ENCODE measurements around the gene NANS. TPM values are rescaled to one million over a fixed set of nuclear protein-coding genes. Genes with fewer than 3 reads are reported as not detected.
A peak's percentile ranks its signal among the peaks of the same experiment; 100 is the strongest.

Gene NANS
- polyA plus RNA-seq, 4 donors = 57.0 to 120 (median 75.6) TPM

DNA sequence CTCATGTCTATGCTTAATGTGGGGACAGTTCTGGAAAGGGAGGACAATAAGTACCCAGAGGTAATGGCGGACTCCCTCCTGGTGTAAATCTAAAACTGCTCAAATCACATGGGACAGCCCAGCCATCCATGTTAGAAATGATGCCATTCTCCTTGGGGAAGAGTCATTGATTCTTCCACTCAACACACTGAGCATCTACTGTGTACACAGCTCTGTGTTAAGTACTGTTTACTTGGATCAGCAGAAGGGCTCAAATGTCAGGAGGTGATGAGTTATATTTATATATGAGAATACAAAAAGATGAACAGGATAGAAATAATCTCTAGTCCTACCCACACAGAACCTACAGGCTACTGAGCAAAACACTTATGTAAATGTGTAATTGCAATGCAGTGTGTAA is 31.8 kb upstream of the NANS start:
- FAIRE-seq = no peak
- Histone ChIP-seq H3K9me3 (ENCODE audit: control insufficient read depth in 2 of 2, insufficient read depth in 1 of 2, low read depth in 1 of 2, low read length in 1 of 2) (no peaks in the 10 kb centered on the region), H3K27ac (ENCODE audit: low read depth in 1 of 3, low read length in 2 of 3) (no peak overlapping the region), H3K36me3 (ENCODE audit: control insufficient read depth in 3 of 3, insufficient read depth in 2 of 3, low read depth in 1 of 3, low read length in 3 of 3) (peaks cover 0 to 17% (median 7%) of the 10 kb centered on the region in 3 donors), H3K4me3 (ENCODE audit: low read depth in 1 of 3, low read length in 3 of 3) (no peak overlapping the region), H3K27me3 (ENCODE audit: control insufficient read depth in 3 of 3, insufficient read depth in 3 of 3, low read length in 3 of 3) (no peaks in the 10 kb centered on the region), H3K4me1 (ENCODE audit: control insufficient read depth in 3 of 3, insufficient read depth in 2 of 3, low read depth in 1 of 3, low read length in 2 of 3) (peaks cover 0 to 7% (median 0%) of the 10 kb centered on the region in 3 donors)
- 96 to 100% (median 97%) methylated on average over 1 of the region's 1 CpG for WGBS, 3 donors
- DNase-seq = no peak

DNA sequence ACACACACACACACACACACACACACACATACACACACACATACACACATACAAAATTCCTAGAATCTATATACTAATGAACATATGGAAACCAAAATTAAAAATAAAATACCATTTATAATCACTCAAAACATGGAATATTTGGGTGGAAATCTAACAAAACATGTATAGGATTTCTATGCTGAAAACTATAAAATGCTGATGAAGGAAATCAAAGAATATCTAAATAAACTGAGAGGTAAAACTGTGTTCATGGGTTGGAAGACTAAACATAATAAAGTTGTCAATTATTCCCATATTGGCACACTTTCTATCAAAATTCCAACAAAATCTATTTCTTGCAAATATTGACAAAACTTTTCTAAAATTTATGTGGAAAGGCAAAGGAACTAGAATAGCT is 25.4 kb upstream of the NANS start:
- Histone ChIP-seq H3K4me1 (ENCODE audit: control insufficient read depth in 3 of 3, insufficient read depth in 2 of 3, low read depth in 1 of 3, low read length in 2 of 3) (peaks cover 0 to 2% (median 0%) of the 10 kb centered on the region in 3 donors), H3K9me3 (ENCODE audit: control insufficient read depth in 2 of 2, insufficient read depth in 1 of 2, low read depth in 1 of 2, low read length in 1 of 2) (no peaks in the 10 kb centered on the region), H3K27ac (ENCODE audit: low read depth in 1 of 3, low read length in 2 of 3) (no peak overlapping the region), H3K27me3 (ENCODE audit: control insufficient read depth in 3 of 3, insufficient read depth in 3 of 3, low read length in 3 of 3) (no peaks in the 10 kb centered on the region), H3K4me3 (ENCODE audit: low read depth in 1 of 3, low read length in 3 of 3) (no peak overlapping the region), H3K36me3 (ENCODE audit: control insufficient read depth in 3 of 3, insufficient read depth in 2 of 3, low read depth in 1 of 3, low read length in 3 of 3) (no peaks in the 10 kb centered on the region)
- DNase-seq = no peak
- no peak for FAIRE-seq

DNA sequence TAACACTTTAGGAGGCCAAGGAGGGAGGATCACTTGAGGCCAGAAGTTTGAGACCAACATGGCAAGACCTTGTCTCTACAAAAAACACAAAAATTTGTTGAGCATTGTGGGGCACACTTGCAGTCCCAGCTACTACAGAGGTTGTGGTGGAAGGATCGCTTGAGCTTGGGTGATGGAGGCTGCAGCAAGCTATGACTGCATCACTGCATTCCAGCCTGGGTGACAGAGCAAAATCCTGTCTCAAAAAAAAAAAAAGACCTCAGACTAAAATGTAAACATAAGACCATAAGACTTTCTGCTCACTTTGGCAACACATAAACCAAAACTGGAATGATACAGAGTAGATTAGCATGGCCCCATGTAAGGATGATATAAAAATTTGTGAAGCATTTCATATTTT is 24.6 kb upstream of the NANS start:
- H3K4me1 ChIP-seq (ENCODE audit: control insufficient read depth in 3 of 3, insufficient read depth in 2 of 3, low read depth in 1 of 3, low read length in 2 of 3) = peaks cover 0 to 2% (median 0%) of the 10 kb centered on the region in 3 donors
- FAIRE-seq = no peak
- no peak overlapping the region for H3K4me3 ChIP-seq (ENCODE audit: low read depth in 1 of 3, low read length in 3 of 3)
- no peak for DNase-seq
- H3K36me3 ChIP-seq (ENCODE audit: control insufficient read depth in 3 of 3, insufficient read depth in 2 of 3, low read depth in 1 of 3, low read length in 3 of 3) = no peaks in the 10 kb centered on the region
- H3K27me3 ChIP-seq (ENCODE audit: control insufficient read depth in 3 of 3, insufficient read depth in 3 of 3, low read length in 3 of 3) = no peaks in the 10 kb centered on the region
- no peaks in the 10 kb centered on the region for H3K9me3 ChIP-seq (ENCODE audit: control insufficient read depth in 2 of 2, insufficient read depth in 1 of 2, low read depth in 1 of 2, low read length in 1 of 2)
- 84 to 100% (median 93%) methylated on average over 1 of the region's 1 CpG for WGBS, 3 donors
- H3K27ac ChIP-seq (ENCODE audit: low read depth in 1 of 3, low read length in 2 of 3) = no peak overlapping the region

DNA sequence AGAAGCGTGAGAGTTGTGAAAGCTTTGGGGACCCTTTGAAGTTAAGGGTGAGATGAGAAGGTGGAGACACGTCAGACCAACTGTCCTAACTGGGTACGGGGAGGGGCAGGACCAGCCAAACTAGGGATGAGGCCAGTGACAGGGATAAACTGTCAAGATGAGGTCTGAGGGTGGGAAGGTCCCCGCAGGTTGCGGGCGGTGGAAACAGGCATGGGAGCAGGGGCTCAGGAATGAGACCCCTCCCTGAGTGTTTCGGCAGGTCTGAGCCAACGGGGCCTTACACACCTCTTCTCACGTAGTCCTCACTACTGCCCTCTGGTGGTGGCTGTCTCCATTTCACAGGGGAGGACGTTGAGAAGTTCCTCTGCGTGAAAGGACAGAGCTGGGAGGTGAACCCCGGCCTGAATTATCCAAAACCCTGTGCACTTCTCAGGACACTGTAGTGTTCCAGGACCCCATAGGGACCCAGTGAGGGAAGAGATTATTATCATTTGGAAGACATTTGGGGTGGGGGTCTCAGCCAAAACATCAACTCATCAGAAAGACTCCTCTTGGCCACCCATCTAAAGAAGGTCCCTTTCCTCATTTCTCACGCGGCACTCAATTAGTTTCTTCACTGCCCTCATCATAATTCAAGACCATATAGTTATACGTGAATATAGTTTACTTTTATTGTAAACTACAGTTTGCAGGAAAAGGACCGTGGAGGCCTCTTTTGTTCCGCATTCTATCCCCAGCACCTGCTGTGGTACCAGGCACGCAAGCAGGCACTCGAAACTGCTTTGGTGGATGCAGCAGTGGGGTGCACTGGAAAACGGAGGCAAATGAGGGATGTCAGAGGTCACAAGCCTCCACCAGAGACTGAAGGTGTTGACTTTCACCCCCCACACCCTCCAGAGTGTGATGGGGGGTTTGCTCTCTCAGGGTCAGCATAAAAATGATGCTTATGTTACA is 21.7 kb upstream of the NANS start:
- no peaks in the 10 kb centered on the region for H3K27me3 ChIP-seq (ENCODE audit: control insufficient read depth in 3 of 3, insufficient read depth in 3 of 3, low read length in 3 of 3)
- no peak overlapping the region for H3K27ac ChIP-seq (ENCODE audit: low read depth in 1 of 3, low read length in 2 of 3)
- H3K36me3 ChIP-seq (ENCODE audit: control insufficient read depth in 3 of 3, insufficient read depth in 2 of 3, low read depth in 1 of 3, low read length in 3 of 3) = no peaks in the 10 kb centered on the region
- peaks cover 0 to 2% (median 0%) of the 10 kb centered on the region in 3 donors for H3K4me1 ChIP-seq (ENCODE audit: control insufficient read depth in 3 of 3, insufficient read depth in 2 of 3, low read depth in 1 of 3, low read length in 2 of 3)
- no peaks in the 10 kb centered on the region for H3K9me3 ChIP-seq (ENCODE audit: control insufficient read depth in 2 of 2, insufficient read depth in 1 of 2, low read depth in 1 of 2, low read length in 1 of 2)
- DNase-seq (peak; percentile 87 to 89), FAIRE-seq (no peak)
- 41 to 44% (median 43%) methylated on average over 20 of the region's 20 CpGs for WGBS, 3 donors
- H3K4me3 ChIP-seq (ENCODE audit: low read depth in 1 of 3, low read length in 3 of 3) = no peak overlapping the region

DNA sequence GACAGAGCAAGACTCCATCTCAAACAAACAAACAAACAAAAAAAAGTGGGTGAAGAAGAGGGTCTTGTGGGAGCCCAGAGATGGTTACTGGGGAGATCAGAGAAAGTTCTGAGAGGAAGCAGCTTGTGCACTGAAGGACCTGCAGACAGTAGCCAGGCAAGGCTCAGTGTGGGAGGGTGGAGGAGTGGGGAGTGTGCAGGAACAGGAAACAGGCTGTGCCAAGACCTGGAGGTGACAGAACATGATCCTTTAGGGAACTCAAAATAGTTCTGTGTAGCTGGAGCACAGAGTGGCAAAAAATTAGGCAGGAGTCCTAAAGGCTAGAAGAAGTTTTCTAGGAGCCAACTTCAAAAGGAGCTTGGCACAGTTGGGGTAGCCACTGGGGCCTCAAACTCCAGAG is 19.2 kb upstream of the NANS start:
- no peaks in the 10 kb centered on the region for H3K9me3 ChIP-seq (ENCODE audit: control insufficient read depth in 2 of 2, insufficient read depth in 1 of 2, low read depth in 1 of 2, low read length in 1 of 2)
- H3K36me3 ChIP-seq (ENCODE audit: control insufficient read depth in 3 of 3, insufficient read depth in 2 of 3, low read depth in 1 of 3, low read length in 3 of 3) = no peaks in the 10 kb centered on the region
- peaks cover 0 to 2% (median 0%) of the 10 kb centered on the region in 3 donors for H3K4me1 ChIP-seq (ENCODE audit: control insufficient read depth in 3 of 3, insufficient read depth in 2 of 3, low read depth in 1 of 3, low read length in 2 of 3)
- no peak overlapping the region for H3K27ac ChIP-seq (ENCODE audit: low read depth in 1 of 3, low read length in 2 of 3)
- H3K4me3 ChIP-seq (ENCODE audit: low read depth in 1 of 3, low read length in 3 of 3) = no peak overlapping the region
- no peaks in the 10 kb centered on the region for H3K27me3 ChIP-seq (ENCODE audit: control insufficient read depth in 3 of 3, insufficient read depth in 3 of 3, low read length in 3 of 3)
- FAIRE-seq (no peak), DNase-seq (peak in 1 of 2 donors; percentile 10)

DNA sequence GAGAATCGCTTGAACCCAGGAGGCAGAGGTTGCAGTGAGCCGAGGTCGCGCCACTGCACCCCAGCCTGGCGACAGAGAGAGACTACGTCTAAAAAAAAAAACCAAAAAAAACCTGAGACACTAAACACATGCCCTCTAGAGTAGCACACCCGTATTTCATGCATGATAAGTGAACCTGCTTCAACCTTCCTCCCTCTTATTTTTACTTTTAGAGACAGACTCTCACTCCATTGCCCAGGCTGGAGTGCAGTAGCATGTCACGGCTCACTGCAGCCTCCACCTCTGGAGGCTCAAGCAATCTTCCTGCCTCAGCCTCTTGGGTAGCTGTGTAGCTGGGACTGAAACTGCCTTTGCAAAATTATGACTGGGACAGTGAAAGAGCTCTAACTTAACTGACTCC is 17.6 kb upstream of the NANS start:
- peak in 1 of 2 donors; percentile 9 for DNase-seq
- 67 to 70% (median 69%) methylated on average over 8 of the region's 8 CpGs for WGBS, 3 donors
- Histone ChIP-seq H3K36me3 (ENCODE audit: control insufficient read depth in 3 of 3, insufficient read depth in 2 of 3, low read depth in 1 of 3, low read length in 3 of 3) (no peaks in the 10 kb centered on the region), H3K27ac (ENCODE audit: low read depth in 1 of 3, low read length in 2 of 3) (no peak overlapping the region), H3K4me3 (ENCODE audit: low read depth in 1 of 3, low read length in 3 of 3) (no peak overlapping the region), H3K4me1 (ENCODE audit: control insufficient read depth in 3 of 3, insufficient read depth in 2 of 3, low read depth in 1 of 3, low read length in 2 of 3) (peaks cover 0 to 2% (median 0%) of the 10 kb centered on the region in 3 donors), H3K27me3 (ENCODE audit: control insufficient read depth in 3 of 3, insufficient read depth in 3 of 3, low read length in 3 of 3) (no peaks in the 10 kb centered on the region), H3K9me3 (ENCODE audit: control insufficient read depth in 2 of 2, insufficient read depth in 1 of 2, low read depth in 1 of 2, low read length in 1 of 2) (no peaks in the 10 kb centered on the region)
- no peak for FAIRE-seq

DNA sequence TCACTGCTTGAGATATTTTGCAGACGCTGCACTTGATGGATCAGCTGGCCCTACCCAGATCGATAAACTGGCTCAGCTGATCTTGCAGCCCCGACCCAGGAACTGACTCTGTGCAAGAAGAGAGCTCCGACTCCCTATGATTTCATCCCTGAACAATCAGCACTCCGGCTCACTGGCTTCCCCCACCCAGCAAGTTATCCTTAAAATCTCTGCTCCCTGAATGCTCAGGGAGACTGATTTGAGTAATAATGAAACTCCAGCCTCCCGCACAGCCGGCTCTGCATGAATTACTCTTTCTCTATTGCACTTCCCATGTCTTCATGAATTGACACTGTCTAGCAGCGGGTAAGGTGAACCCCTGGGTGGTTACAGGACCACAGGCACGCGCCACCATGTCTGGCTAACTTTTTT is 16.9 kb upstream of the NANS start:
- FAIRE-seq = no peak
- 36 to 48% (median 41%) methylated on average over 10 of the region's 10 CpGs for WGBS, 3 donors
- H3K36me3 ChIP-seq (ENCODE audit: control insufficient read depth in 3 of 3, insufficient read depth in 2 of 3, low read depth in 1 of 3, low read length in 3 of 3) = no peaks in the 10 kb centered on the region
- H3K4me3 ChIP-seq (ENCODE audit: low read depth in 1 of 3, low read length in 3 of 3) = no peak overlapping the region
- H3K9me3 ChIP-seq (ENCODE audit: control insufficient read depth in 2 of 2, insufficient read depth in 1 of 2, low read depth in 1 of 2, low read length in 1 of 2) = no peaks in the 10 kb centered on the region
- H3K4me1 ChIP-seq (ENCODE audit: control insufficient read depth in 3 of 3, insufficient read depth in 2 of 3, low read depth in 1 of 3, low read length in 2 of 3) = peaks cover 0 to under 1% (median 0%) of the 10 kb centered on the region in 3 donors
- H3K27ac ChIP-seq (ENCODE audit: low read depth in 1 of 3, low read length in 2 of 3) = no peak overlapping the region
- DNase-seq = peak in 1 of 2 donors; percentile 78
- no peaks in the 10 kb centered on the region for H3K27me3 ChIP-seq (ENCODE audit: control insufficient read depth in 3 of 3, insufficient read depth in 3 of 3, low read length in 3 of 3)

DNA sequence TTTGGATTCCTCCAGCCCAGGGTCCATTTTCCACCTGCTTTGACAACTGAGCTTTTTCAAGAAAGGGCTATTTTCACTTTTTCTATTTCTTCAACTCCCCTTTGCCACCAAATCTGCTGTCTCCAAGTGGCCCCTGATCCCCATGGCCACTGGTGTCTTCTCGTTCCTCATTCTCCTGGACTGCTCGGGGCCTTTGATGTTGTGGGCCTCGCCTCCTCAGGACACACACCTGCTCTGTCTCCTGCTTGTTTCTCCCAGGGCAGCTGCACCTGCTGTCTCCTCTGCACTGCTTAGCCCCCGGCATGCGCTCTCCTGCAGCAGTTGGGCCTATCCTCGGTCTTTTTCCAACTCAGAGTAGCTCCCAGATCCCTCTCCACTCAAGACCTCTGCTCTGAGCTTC is 16.3 kb upstream of the NANS start:
- no peaks in the 10 kb centered on the region for H3K4me1 ChIP-seq (ENCODE audit: control insufficient read depth in 3 of 3, insufficient read depth in 2 of 3, low read depth in 1 of 3, low read length in 2 of 3)
- DNase-seq = peak in 1 of 2 donors; percentile 14
- no peak for FAIRE-seq
- 17 to 65% (median 61%) methylated on average over 6 of the region's 6 CpGs for WGBS, 3 donors
- H3K36me3 ChIP-seq (ENCODE audit: control insufficient read depth in 3 of 3, insufficient read depth in 2 of 3, low read depth in 1 of 3, low read length in 3 of 3) = no peaks in the 10 kb centered on the region
- H3K9me3 ChIP-seq (ENCODE audit: control insufficient read depth in 2 of 2, insufficient read depth in 1 of 2, low read depth in 1 of 2, low read length in 1 of 2) = no peaks in the 10 kb centered on the region
- no peak overlapping the region for H3K27ac ChIP-seq (ENCODE audit: low read depth in 1 of 3, low read length in 2 of 3)
- no peak overlapping the region for H3K4me3 ChIP-seq (ENCODE audit: low read depth in 1 of 3, low read length in 3 of 3)
- H3K27me3 ChIP-seq (ENCODE audit: control insufficient read depth in 3 of 3, insufficient read depth in 3 of 3, low read length in 3 of 3) = no peaks in the 10 kb centered on the region

Data from small intestine (tissue), 7 donors.